Adrenal gland (tissue), 12 donors: ENCODE data around the gene AP1S3. TPM values are rescaled to one million over a fixed set of nuclear protein-coding genes. Genes with fewer than 3 reads are reported as not detected.
A peak's percentile ranks its signal among the peaks of the same experiment; 100 is the strongest.
"Not testable (repeated sequence)": the region's sequence is repeated elsewhere in the genome, so short reads cannot be mapped to it uniquely, and the experiment has no call there.

Experiments
- DNase-seq, 7 donors: peaks; one replicate each; pipeline ENCODE4 v3.0.0-alpha.2; 2019 to 2020
- H3K27ac ChIP-seq, 5 donors: fragments of 200-600 bp; sonication (generic) in 4 of 5; 1 replicate in 3 of 5; 2 replicates in 2 of 5; pipeline versions ENCODE4 v1.5.1 to v1.8.0; 2016 to 2020; ENCODE audit warnings: mild to moderate bottlenecking in 1 of 5
- H3K27me3 ChIP-seq: fragments of 200-600 bp; 2 replicates; pipeline ENCODE4 v1.8.0; 2021
- H3K36me3 ChIP-seq, 2 donors: fragments of 200-600 bp; replicated peaks in 1 of 2; 1 replicate in 1 of 2; 2 replicates in 1 of 2; pipeline versions ENCODE4 v1.5.1 to v1.8.0; 2018 to 2022
- H3K4me1 ChIP-seq, 2 donors: fragments of 200-600 bp; replicated peaks in 1 of 2; 1 replicate in 1 of 2; 2 replicates in 1 of 2; pipeline versions ENCODE4 v1.5.1 to v1.8.0; 2018 to 2021
- H3K4me3 ChIP-seq, 4 donors: fragments of 200-600 bp; sonication (generic) in 3 of 4; one replicate each; pipeline ENCODE4 v1.5.1; 2016 to 2018
- H3K9me3 ChIP-seq, 3 donors: fragments of 200-600 bp; sonication (generic) in 1 of 3; replicated peaks in 1 of 3; 1 replicate in 2 of 3; 2 replicates in 1 of 3; pipeline versions ENCODE4 v1.5.1 to v1.8.0; 2016 to 2021
- CTCF ChIP-seq, 6 experiments: fragments of 450-650 bp in 4 of 6; fragments of 200-600 bp in 2 of 6; sonication (generic) in 1 of 6; IDR thresholded peaks; 1 replicate in 5 of 6; 2 replicates in 1 of 6; pipeline versions ENCODE4 v1.5.1 to v1.8.0; 2016 to 2021; ENCODE audit warnings: antibody characterized with exemption in 6 of 6, mild to moderate bottlenecking in 2 of 6, moderate library complexity in 1 of 6
- POLR2A ChIP-seq, 2 donors: fragments of 450-650 bp; IDR thresholded peaks; one replicate each; pipeline ENCODE4 v1.6.1; 2017; ENCODE audit warnings: antibody characterized with exemption in 2 of 2, mild to moderate bottlenecking in 2 of 2, moderate library complexity in 1 of 2
- WGBS, 4 donors: extraction: QIAGEN DNeasy Blood & Tissue Kit in 2 of 4; methylation state at CpG; one replicate each; pipeline versions ENCODE4 v1.1.5 to v1.1.7; 2013 to 2017; 5-methylcytosine and 5-hydroxymethylcytosine counted together
- intact Hi-C, 2 donors: fragments of 100-400 bp; cut with DNase I; formaldehyde crosslinking; loops; one replicate each; pipeline versions ENCODE4 v1.14.1 to v1.15.0; 2022 to 2023
- polyA plus RNA-seq, 3 donors: library from polyadenylated mRNA; stranded (reverse); fragments of 200-250 nt in 2 of 3; fragments of 350-450 nt in 1 of 3; fragmentation: Illumina TruSeq in 1 of 3; extraction: RNeasy Lipid Tissue Mini Kit (QIAGEN cat#74804) in 1 of 3; gene quantifications; one replicate each; pipeline ENCODE4 v1.2.3, GENCODE V29; 2013 to 2014
- total RNA-seq, 9 donors: library from RNA; depleted of rRNA in 4 of 9; stranded (reverse); fragments of >200 nt in 4 of 9; fragments of 120-200 nt in 1 of 9; fragmentation: NEBNext Ultra II Directional in 1 of 9; extraction: Animal tissue kit (Norgen Biotek cat#: 25700) in 1 of 9; gene quantifications; one replicate each; pipeline versions ENCODE4 v1.1.0 to v1.2.4, GENCODE V29; 2013 to 2023
- donor health status: healthy with polysubstance abuse.
- donor health status: Bipolar disorder and iron deficiency.
- donor health status: DM: yes; HTN: yes; CAD: no.
- donor health status: DM: no; HTN: no; CAD: no.
- donor health status: DM: no; HTN: no; CAD: no.
- donor health status: DM: yes; HTN: yes; CAD: no.

AP1S3 gene
- total and polyA plus RNA-seq, 12 donors: 0.24 to 7.3 (median 1.3) TPM

- no peaks in the 10 kb centered on the region for H3K36me3 ChIP-seq
- no peak for DNase-seq
- H3K4me3 ChIP-seq: no peak overlapping the region
- H3K27ac ChIP-seq: no peak overlapping the region
- H3K9me3 ChIP-seq: no peaks in the 10 kb centered on the region
- H3K4me1 ChIP-seq: no peaks in the 10 kb centered on the region
- TF ChIP-seq POLR2A (IDR thresholded peaks at IDR 0.05) (no peak), CTCF (IDR thresholded peaks at IDR 0.05) (no peak)
- intact Hi-C loops: no loop called here
- no peaks in the 10 kb centered on the region for H3K27me3 ChIP-seq
Measured at GRCh38 chr2:223767341-223767740, 70.0 kb downstream of the AP1S3 start.

GRCh38 chr2:223765221-223765785 lies 72.1 kb downstream of the AP1S3 start:
- no peaks in the 10 kb centered on the region for H3K36me3 ChIP-seq
- H3K4me3 ChIP-seq: no peak overlapping the region
- no peaks in the 10 kb centered on the region for H3K4me1 ChIP-seq
- H3K27me3 ChIP-seq: no peaks in the 10 kb centered on the region
- TF ChIP-seq POLR2A (IDR thresholded peaks at IDR 0.05) (no peak), CTCF (IDR thresholded peaks at IDR 0.05) (no peak)
- H3K9me3 ChIP-seq: no peaks in the 10 kb centered on the region
- WGBS, 4 donors: 62 to 67% (median 63%) methylated on average over 6 of the region's 6 CpGs
- H3K27ac ChIP-seq: no peak overlapping the region
- intact Hi-C loops: no loop called here
- no peak for DNase-seq

GRCh38 chr2:223764796-223765195 lies 72.6 kb downstream of the AP1S3 start:
- Histone ChIP-seq H3K9me3 (no peaks in the 10 kb centered on the region), H3K4me3 (no peak overlapping the region), H3K27ac (no peak overlapping the region), H3K27me3 (no peaks in the 10 kb centered on the region), H3K36me3 (no peaks in the 10 kb centered on the region), H3K4me1 (no peaks in the 10 kb centered on the region)
- intact Hi-C loops: no loop called here
- TF ChIP-seq POLR2A (IDR thresholded peaks at IDR 0.05) (no peak), CTCF (IDR thresholded peaks at IDR 0.05) (no peak)
- DNase-seq: no peak
- WGBS, 4 donors: 91 to 100% (median 93%) methylated on average over 1 of the region's 1 CpG

- Histone ChIP-seq H3K9me3 (no peaks in the 10 kb centered on the region), H3K36me3 (no peaks in the 10 kb centered on the region), H3K27me3 (no peaks in the 10 kb centered on the region), H3K27ac (no peak overlapping the region), H3K4me1 (no peaks in the 10 kb centered on the region), H3K4me3 (no peak overlapping the region)
- 82 to 100% (median 87%) methylated on average over 1 of the region's 1 CpG for whole genome bisulfite sequencing, 4 donors
- no peak for DNase-seq
- intact Hi-C loops: no loop called here
- TF ChIP-seq CTCF (IDR thresholded peaks at IDR 0.05): no peak
- no peak for TF ChIP-seq POLR2A (IDR thresholded peaks at IDR 0.05)
Measured at GRCh38 chr2:223762853-223763252, 74.5 kb downstream of the AP1S3 start.

- H3K4me1 ChIP-seq, H3K4me3 ChIP-seq, intact Hi-C loops, H3K27me3 ChIP-seq, H3K27ac ChIP-seq, H3K36me3 ChIP-seq, H3K9me3 ChIP-seq: not testable (repeated sequence)
- DNase-seq: peak in 2 of 7 donors; percentile 3 to 18
- 80 to 84% (median 82%) methylated on average over 7 of the region's 7 CpGs for WGBS, 4 donors
Measured at GRCh38 chr2:223761746-223762145, 75.6 kb downstream of the AP1S3 start.
